GM12873 (cell line): Measurements from ENCODE around the gene ATP6V0A4.

Source experiments
- CTCF ChIP-seq: IDR thresholded peaks from 2 replicates; pipeline ENCODE4 v1.5.1; 2012; ENCODE audit warnings: low read depth, mild to moderate bottlenecking, moderate library complexity, low read length, control low read depth; ENCODE audit not compliant: insufficient read depth; ENCODE audit errors: missing control alignments

The ATP6V0A4 gene

GRCh38 chr7:138755331-138755747 is 42.7 kb downstream of the ATP6V0A4 start:
- TF ChIP-seq CTCF = no peak

- no peak for TF ChIP-seq CTCF
These were observed 44.4 kb downstream of the ATP6V0A4 start for GRCh38 chr7:138753610-138754009.

GRCh38 chr7:138753150-138753518 is 44.9 kb downstream of the ATP6V0A4 start:
- TF ChIP-seq CTCF = no peak

GRCh38 chr7:138752518-138753149 is 45.4 kb downstream of the ATP6V0A4 start:
- no peak for TF ChIP-seq CTCF

- no peak for TF ChIP-seq CTCF
These were observed 47.0 kb downstream of the ATP6V0A4 start for GRCh38 chr7:138750901-138751464.

GRCh38 chr7:138750473-138750872 is 47.5 kb downstream of the ATP6V0A4 start:
- TF ChIP-seq CTCF = no peak

- no peak for TF ChIP-seq CTCF
These were observed 48.0 kb downstream of the ATP6V0A4 start for GRCh38 chr7:138749960-138750359.
